Measurements from ENCODE around the gene ALAS1. TPM values are rescaled to one million over a fixed set of nuclear protein-coding genes. Genes with fewer than 3 reads are reported as not detected.

Gene ALAS1
- total and polyA plus RNA-seq, 2 experiments from 2014 or later, result 17.8 to 42.8 TPM

- Histone ChIP-seq H2AFZ (no peak overlapping the region), H3F3A (replicated peaks; ENCODE audit: low read depth) (0 out of 2 replicates have a peak, but pooled peaks cover 10% of the 10 kb centered on the region), H3K27me3 (ENCODE audit: insufficient read depth) (no peaks in the 10 kb centered on the region), H3K27ac (ENCODE audit: low read depth) (no peak overlapping the region), H3K79me2 (replicated peaks; ENCODE audit: insufficient read depth) (peaks cover 16% of the 10 kb centered on the region), H3K4me1 (ENCODE audit: insufficient read depth) (peaks cover 20% of the 10 kb centered on the region), H3K4me3 (no peak overlapping the region), H3K4me2 (no peak overlapping the region), H3K9me2 (ENCODE audit: insufficient read depth) (no peaks in the 10 kb centered on the region), H3K36me3 (ENCODE audit: insufficient read depth) (peaks cover 3% of the 10 kb centered on the region; the same call in 1 of the 2 replicates), H4K20me1 (replicated peaks; ENCODE audit: insufficient read depth) (0 out of 2 replicates have a peak, but pooled peaks cover 5% of the 10 kb centered on the region)
- DNase-seq (ENCODE audit: low spot score) (no peak), ATAC-seq (no peak)
- H3K36me3 Mint-ChIP-seq (ENCODE audit: low read depth), result peaks cover 24% of the 10 kb centered on the region
- H3K4me1 Mint-ChIP-seq, result peaks cover 31% of the 10 kb centered on the region
- no peak overlapping the region for H3K27ac Mint-ChIP-seq
- H3K4me3 Mint-ChIP-seq, result no peak overlapping the region
- peaks cover 8% of the 10 kb centered on the region for H3K27me3 Mint-ChIP-seq (ENCODE audit: insufficient read depth, low read depth, poor library complexity)
- H3K9me3 Mint-ChIP-seq, result no peaks in the 10 kb centered on the region
- TF ChIP-seq ZNF331 (CRISPR knock-in tag; IDR thresholded peaks at IDR 0.05; ENCODE audit: low read depth) (no peak), NANOG (IDR thresholded peaks at IDR 0.05; ENCODE audit: borderline replicate concordance) (no peak), JUNB (IDR thresholded peaks at IDR 0.05; ENCODE audit: unreplicated experiment) (no peak), EZH2phosphoT487 (IDR thresholded peaks at IDR 0.05; ENCODE audit: unreplicated experiment) (no peak), ZNF462 (CRISPR knock-in tag; IDR thresholded peaks at IDR 0.05) (no peak), STAT1 (IDR thresholded peaks at IDR 0.05; ENCODE audit: unreplicated experiment) (no peak), POLR2AphosphoS5 (IDR thresholded peaks at IDR 0.05; ENCODE audit: low read depth) (no peak), EZH2 (IDR thresholded peaks at IDR 0.05; ENCODE audit: low read depth, unreplicated experiment) (no peak), ETS1 (IDR thresholded peaks at IDR 0.05) (no peak), CTCF (conservative IDR thresholded peaks at IDR 0.05; ENCODE audit: low read depth in 2 of 2) (no peak; a peak in 1 of 4 replicates), ZNF114 (CRISPR knock-in tag; IDR thresholded peaks at IDR 0.05) (no peak), CREB1 (CRISPR knock-in tag; IDR thresholded peaks at IDR 0.05; ENCODE audit: low read depth) (no peak), REST (IDR thresholded peaks at IDR 0.05; ENCODE audit: unreplicated experiment) (no peak)
These were observed 35.2 kb downstream of the ALAS1 start for GRCh38 chr3:52233108-52233591.

Data from GM23338 (cell line).